T-helper 2 cell treated with Interferon-gamma antibody and Interleukin-4, amounts not matched to agents 100 ng/mL and 5 ng/mL, for 36 hours (primary cell): ENCODE measurements around the gene CTBP1. TPM values are rescaled to one million over a fixed set of nuclear protein-coding genes. Genes with fewer than 3 reads are reported as not detected.

Experiments
- intact Hi-C: fragments of 100-400 bp; cut with micrococcal nuclease; formaldehyde crosslinking; loops from one replicate; pipeline ENCODE4 v1.15.1; 2023
- total RNA-seq: library from RNA; stranded (reverse); gene quantifications from 2 replicates; pipeline ENCODE4 v1.2.3, GENCODE V29; 2022

The CTBP1 gene
- total RNA-seq, 1 donor from 2014 or later, result 238 TPM

GRCh38 chr4:1212546-1213335, 36.2 kb downstream of the CTBP1 start:
- intact Hi-C loops, result no loop called here

- intact Hi-C loops, result no loop called here
Measured at GRCh38 chr4:1211891-1212545, 36.9 kb downstream of the CTBP1 start.

DNA sequence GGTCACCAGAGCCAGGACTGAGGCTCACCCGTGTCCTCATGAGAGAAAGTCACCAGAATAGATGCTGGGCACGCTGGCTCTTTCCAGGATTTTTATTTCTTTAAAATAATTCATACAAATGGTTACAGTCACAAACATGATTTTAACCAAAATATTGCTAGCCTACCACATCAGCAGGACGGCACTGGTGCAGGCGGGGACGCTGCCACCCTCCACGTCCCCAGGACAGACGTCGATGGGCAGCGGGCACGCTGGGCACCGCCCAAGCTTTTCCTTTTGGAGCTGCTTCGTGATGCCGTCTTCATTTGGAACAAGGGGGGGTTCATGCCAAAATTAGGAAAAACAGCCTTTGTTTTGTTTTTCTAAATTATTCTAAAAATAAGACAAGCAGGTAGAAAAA, 37.6 kb downstream of the CTBP1 start:
- intact Hi-C loops, result no loop called here

GRCh38 chr4:1210971-1211370, 38.0 kb downstream of the CTBP1 start:
- intact Hi-C loops, result no loop called here

DNA sequence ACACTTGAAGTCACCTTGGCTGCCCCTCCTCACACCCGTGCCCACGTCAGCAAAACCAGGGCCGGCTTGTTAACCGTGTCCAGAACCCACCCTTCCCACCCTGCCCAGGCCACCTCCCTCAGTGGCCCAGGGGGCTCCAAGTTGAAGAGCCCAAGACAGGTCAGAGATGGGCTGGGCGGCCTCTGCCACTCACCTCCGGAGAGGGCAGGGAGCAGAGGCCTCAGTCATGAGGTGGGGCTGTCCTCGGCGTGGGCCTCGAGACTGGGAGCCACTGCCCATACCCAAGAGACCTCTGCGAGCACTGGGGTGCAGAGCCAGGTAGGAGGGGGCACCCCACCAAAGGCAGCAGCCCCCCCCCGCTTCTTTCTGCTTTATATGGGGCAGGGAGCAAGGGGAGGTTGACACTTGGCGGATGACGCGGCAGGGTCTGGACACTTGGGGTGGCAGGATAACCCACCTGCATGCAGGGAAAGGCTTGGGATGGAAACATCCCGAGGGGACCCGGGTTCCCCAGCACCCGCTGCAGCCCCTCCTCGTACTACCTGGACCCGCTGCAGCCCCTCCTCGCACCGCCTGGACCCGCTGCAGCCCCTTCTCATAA, 38.6 kb downstream of the CTBP1 start:
- intact Hi-C loops, result no loop called here

- intact Hi-C loops, result no loop called here
Measured at GRCh38 chr4:1209821-1210220, 39.1 kb downstream of the CTBP1 start.

DNA sequence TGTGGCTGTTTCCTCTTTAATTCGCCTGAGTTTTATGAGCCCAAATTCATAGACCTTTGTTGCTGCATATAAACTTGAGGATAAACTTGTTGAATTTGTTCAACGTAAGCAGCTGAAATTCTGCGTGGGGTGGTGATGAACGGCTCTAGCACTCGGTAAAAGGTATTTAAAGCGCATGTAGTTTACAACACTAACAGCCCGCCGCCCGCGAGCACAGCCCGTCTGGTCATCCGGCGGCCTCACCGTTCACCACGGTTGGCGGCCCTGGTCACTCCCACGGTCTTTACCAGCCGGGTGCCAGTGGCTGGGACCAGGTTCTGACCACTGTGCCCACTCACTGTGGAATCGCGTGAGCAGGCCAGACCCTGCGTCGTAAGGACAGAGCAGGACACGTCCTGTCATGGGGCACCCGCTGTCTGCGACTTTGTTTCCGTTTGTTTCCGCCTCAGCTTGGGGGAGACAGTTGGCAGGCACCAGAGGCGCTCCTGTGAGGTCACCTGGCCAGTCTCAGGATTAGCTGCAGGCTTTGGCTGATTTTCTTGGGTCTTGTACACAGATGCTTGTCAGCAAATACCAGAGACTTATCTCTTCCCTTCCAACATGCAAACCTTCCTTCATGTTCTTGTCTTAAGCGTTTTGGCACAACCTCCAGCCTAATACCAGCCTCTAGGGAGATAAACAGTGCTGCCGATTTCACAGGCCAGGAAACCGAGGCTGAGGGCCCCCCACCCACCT, 39.8 kb downstream of the CTBP1 start:
- intact Hi-C loops, result no loop called here

DNA sequence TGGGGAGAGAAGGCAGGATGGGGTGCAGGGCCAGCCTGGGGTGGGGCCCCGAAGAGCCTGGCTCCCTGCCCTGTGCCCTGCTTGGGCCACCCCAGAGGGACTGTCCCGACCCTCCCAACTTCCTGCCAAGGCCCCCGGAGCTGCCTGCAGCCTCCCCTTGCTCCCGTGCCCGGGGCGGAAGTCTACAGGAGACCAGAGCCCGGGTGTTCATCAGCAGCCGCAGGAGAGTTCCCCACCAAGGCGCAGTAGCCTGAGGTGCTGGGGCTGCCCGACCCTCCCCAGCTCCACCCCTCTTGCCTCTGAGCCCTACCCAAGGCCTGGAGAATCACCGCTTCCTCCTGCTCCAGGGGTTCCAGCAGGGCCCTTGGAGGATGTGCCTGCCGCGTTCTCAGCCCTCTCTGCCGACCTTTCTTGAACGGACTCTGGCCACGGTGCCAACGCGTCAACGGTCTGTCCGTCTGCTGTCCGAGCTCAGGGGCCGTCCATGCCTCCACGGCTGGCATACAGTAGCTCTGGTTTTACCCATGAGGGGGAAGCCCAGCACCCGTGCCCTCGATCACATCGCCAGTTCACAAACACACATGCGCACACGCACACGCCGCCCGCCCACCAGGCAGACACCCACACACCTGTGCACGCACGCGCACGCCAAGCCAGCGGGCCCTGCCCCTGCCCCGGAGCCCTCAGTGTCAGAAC, 40.5 kb downstream of the CTBP1 start:
- intact Hi-C loops, result no loop called here

DNA sequence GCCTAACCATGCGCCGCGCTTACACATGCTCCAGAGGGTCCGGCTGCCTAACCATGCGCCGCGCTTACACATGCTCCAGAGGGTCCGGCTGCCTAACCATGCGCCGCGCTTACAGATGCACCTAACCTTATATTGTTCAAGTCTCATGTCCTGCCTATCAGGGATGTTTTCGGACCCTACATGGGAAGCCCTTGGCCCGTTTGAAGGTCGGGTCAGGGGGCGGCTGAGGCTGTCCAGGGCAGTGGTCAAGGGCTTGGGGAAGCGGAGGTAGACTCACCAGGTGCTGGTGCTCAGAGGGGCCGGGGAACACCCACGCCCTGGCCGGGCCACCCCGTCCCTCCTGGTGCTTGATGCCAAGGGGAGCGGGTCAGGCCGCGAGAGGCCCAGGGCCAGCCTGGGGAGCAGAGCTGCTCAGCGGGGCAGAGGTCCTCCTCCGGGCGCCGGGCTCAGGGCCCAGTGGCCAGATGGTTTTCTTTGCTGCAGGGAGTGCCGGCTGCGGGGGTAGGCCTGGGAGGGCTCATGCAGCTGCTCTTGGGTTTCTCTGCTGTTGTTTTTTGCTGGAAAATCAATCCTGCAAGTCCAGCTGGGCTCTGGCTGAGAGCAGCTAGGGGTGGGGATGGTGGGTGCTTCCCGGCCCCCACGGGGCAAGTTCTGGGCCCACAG, 41.2 kb downstream of the CTBP1 start:
- intact Hi-C loops, result no loop called here

DNA sequence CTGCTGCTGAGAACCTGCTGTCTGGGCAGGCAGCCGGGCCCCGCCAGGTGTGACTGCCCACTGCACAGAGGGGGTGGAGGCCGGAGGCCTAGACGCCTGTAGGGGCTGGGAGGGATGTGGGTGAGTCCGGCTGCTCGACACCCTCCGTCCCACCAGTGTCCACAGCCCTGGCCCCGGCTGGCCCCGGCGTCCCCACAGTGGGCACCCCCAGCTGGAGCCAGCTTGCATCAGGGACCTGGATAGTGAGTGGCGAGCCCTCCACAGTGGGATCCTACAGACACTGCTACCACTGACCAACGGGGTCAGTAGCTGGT, 41.8 kb downstream of the CTBP1 start:
- intact Hi-C loops, result no loop called here

- intact Hi-C loops, result no loop called here
Measured at GRCh38 chr4:1206299-1207156, 42.4 kb downstream of the CTBP1 start.

DNA sequence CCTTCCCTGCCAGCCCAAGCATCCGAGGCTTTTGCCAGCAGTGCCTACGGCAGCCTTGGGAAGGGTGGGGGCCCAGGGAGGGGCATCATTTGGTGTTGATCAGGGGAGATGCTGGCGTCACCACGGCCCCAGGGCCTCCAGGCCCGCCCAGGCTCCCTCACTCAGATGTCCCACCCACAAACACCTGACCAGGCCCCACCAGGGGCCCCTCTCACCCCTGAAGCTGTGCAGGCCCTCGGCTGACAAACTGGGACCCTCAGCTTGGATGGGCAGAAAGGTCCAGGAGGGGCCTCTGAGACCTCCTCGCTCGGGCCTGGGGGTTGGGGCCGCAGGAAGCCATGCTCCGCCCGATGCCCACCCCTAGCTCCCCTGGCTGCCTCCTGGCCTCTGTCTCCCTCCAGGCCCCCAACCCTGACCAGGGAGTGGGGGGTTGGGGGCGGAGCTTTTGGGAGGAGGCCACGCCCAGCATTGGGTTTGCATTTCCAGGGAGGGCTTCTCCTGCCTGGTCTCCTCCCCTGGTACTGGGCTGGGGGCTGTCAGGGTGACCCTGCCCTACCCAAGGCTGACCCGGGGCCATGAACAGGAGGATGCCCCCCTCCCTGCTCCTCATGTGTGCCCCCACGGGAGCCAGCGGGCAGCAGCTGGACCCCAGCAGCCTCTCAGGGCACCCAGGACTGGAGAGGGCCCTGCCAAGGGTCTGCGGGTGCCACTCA, 43.2 kb downstream of the CTBP1 start:
- intact Hi-C loops, result no loop called here

DNA sequence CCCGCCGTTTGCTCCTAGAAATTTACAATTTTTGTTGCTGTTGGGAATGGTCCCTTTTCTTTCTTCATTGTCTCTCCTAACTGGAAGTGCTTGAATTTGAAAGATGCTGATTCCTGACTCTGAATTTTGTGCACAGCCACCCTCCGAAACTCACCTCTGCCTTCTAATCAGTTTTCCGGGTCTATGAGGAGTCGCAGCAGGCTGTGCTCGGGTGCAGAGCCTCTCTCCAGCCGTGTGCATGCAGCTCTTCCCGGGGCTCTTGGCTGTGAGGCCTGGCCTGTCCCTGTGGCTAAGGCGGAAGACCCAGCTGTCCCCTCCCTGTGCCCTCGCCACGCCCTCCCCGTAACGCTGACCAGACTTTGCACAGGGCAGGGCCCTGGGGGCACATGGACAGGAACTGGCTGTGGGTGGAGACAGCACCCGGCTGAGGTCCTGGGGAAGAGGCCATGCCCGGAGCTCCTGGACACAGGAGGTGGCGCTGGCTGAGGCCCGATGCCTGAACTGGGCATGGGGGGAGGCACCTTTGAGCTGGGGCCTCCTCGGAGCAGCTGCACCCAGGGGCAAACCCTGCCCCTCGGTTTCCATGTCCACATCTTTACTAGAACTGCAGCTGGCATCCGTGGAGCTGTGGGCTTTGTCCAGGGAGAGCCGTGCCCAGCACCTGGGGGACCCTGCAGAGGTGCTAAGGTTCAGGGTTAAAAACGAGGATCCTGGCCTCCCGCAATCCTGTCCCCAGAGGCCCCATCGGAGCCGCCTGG, 43.9 kb downstream of the CTBP1 start:
- intact Hi-C loops, result no loop called here

- intact Hi-C loops, result no loop called here
Measured at GRCh38 chr4:1204286-1204827, 44.6 kb downstream of the CTBP1 start.

DNA sequence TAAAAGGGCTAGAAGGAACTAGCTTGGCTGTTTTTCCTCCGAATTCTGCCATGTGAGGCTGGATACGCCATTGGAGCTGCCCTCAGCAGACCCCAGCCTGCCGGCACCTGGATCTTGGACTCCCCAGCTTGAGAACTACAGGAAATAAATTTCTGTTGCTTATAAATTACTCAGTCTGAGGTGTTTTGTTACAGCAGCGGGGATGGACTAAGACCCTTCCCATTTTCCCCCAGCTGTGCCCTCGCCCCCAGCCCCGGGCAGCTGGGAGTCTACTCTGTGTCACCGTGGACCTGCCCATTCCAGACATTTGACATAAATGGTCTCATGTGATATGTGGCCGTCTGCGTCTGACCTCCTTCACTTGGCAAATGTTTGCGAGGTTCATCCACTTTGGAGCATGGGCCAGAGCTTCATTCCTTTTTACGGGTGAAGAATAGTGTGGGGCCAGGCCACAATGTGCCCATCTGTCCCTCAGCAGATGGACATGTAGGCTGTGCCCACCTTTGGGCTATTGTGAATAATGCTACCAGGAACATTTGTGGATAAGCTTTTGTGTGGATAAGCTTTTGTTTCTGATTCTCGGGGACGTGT, 45.8 kb downstream of the CTBP1 start:
- intact Hi-C loops, result loop anchor here (2.0 kb wide), 1 partner anchor 14 kb away; no protein-coding TSS in a partner anchor

DNA sequence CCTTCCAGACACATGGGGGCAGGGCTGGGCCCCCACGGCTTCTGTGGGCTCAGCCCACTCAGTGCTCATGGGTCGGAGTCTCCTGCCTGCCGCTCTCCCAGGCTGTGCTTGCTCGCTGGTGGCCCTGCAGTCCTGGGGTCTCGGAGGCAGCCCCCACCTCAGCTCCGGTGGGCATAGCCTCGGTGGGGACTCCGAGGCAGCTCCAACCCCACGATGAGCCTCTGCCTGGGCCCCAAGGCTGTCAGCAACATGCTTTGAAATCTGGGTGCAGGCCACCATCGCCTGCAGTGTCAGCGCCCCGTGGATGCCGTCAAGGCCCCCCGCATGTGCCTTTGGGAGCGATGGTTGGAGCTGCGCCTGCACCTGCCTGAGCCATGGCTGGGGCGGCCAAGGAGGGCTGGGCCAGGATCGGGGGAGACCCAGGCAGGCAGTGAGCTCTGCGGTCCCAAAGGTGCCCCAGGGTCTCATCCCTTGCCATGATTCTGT, 46.4 kb downstream of the CTBP1 start:
- intact Hi-C loops, result loop anchor here (1.0 to 2.0 kb wide), 6 partner anchors 14 to 192 kb away; partner anchors contain the start of gene CTBP1

- intact Hi-C loops, result loop anchor here (1.0 to 2.0 kb wide), 8 partner anchors 15 to 192 kb away; partner anchors contain the start of gene CTBP1
Measured at GRCh38 chr4:1201851-1202525, 46.9 kb downstream of the CTBP1 start.
